HL-60 (cell line): ENCODE results near the gene IKZF3.

Source experiments
- CTCF ChIP-seq: IDR thresholded peaks from one replicate; pipeline ENCODE4 v1.5.1; 2011; ENCODE audit warnings: low read length, control low read depth, inconsistent platforms; ENCODE audit not compliant: insufficient read depth
- GABPA ChIP-seq: IDR thresholded peaks from 2 replicates; pipeline ENCODE4 v1.6.1; 2012; ENCODE audit warnings: low read depth
- POLR2AphosphoS5 ChIP-seq: IDR thresholded peaks from 2 replicates; pipeline ENCODE4 v1.6.1; 2012; ENCODE audit warnings: low read depth
- REST ChIP-seq: IDR thresholded peaks from 2 replicates; pipeline ENCODE4 v1.6.1; 2012; ENCODE audit warnings: low read depth; ENCODE audit not compliant: insufficient replicate concordance

- TF ChIP-seq POLR2AphosphoS5 (no peak), CTCF (no peak), GABPA (no peak), REST (no peak)
Measured at GRCh38 chr17:39719563-39720355, 144.4 kb downstream of the IKZF3 start.
